Forelimb muscle (tissue), 1 donor: Measurements from ENCODE around the gene ZMAT3. TPM values are rescaled to one million over a fixed set of nuclear protein-coding genes. Genes with fewer than 3 reads are reported as not detected.
"Not testable (repeated sequence)": the region's sequence is repeated elsewhere in the genome, so short reads cannot be mapped to it uniquely, and the experiment has no call there.

Experiments used
- DNase-seq: peaks from one replicate; pipeline ENCODE4 v3.0.0-alpha.2; 2013; ENCODE audit warnings: low read depth
- polyA plus RNA-seq: library from polyadenylated mRNA; unstranded; fragments of 120-200 nt; gene quantifications from one replicate; pipeline ENCODE4 v1.2.1, GENCODE V29; 2013; ENCODE audit not compliant: insufficient read length

Gene ZMAT3
- polyA plus RNA-seq = 5.7 TPM

DNA sequence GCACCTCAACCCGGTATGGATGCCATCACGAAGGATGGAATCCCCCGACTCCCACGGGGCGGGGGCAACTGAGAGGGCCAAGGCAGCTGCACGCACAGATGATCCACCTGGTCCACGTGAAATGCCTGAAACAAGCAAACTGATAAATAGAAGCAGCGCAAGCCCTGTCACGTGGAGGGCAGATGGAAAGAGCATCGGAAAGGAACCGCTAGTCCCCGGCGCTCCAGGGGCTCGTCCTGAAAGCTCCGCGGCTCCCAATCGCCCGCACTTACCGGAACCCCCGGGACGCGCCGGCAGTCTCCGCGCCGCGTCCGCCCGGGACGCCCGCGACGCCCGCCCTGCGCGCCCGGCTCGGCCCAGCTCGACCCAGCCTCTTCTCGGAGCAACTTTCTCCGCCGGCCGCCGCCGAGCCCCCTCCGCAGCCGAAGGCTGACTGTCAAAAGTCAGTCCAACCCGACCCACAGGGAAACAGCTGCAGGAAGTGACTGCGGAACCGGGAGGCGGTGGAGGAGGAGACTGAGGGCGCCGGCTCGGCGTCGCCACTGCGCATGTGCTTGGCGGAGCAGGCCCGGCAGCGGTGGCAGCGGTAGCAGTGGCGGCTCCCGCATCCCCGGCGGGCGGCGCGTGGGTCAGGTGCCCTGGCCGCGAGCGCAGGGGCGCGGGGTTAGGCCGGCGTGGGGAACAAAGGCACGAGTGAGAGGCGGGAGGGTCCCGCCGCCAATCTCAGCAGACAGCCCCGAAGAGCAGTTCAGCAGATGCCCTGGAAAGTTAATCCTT is at the start of gene ZMAT3:
Gene ZMAT3 (minus strand): TSS at position 487 of the 777 bp plus-strand sequence. CDS start 4,057 bp downstream, outside the sequence.
- peak; percentile 70 for DNase-seq

DNA sequence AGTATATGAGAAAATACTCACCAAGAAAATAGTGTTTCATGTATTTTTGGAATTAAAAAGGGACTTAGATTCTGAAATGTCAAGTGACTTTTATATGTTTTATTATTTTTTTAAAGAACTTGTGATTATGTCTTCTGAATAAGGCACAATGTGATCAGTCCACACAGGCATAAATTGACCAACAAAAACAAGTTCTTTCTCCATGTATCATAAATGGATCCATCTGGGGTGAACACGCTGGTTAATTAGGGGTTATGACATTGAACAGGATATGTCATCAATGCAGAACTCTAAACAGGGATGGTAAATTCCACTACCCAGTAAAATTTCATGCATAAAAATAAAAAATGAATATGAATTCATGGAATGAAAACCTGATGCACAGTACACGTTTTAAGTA is 45.2 kb upstream of the ZMAT3 start:
- DNase-seq = no peak

- DNase-seq = not testable (repeated sequence)
These were observed 43.8 kb upstream of the ZMAT3 start for GRCh38 chr3:179115444-179115843.

DNA sequence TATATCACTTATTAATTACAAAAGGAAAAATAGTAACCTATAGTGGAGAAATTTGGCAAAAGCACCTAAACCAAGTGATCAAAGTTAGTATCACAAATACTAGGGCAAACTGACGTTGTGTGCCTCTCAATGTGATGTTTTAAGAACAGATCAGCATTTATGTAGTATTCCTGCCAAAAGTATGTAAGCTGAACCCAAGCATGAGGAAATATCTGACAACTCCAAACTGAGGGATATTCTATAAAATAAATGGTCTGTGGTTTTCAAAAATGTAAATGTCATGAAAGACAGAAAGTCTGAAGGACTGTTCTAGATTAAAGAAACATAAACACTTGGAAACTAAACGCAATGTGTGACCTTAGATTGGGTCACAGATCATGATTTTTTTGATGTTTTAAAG is 42.3 kb upstream of the ZMAT3 start:
- DNase-seq = no peak

DNA sequence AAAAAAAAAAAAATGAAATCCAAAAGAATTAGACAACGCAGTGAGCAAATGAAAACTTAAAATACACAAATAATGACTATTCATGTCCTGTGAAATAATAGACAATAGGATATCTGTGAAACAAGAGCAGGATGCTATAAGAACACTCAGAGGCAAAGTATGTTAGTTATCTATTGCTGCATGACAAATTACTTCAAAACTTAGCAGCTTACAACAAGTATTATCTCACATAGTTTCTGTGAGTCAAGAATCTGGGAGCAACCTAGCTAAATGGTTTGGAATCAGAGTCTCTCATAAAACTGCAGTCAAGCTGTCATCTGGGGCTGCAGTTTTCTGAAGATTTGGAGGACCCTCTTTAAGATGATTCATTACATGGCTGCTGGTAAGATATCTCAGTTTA is 36.5 kb upstream of the ZMAT3 start:
- DNase-seq = no peak

DNA sequence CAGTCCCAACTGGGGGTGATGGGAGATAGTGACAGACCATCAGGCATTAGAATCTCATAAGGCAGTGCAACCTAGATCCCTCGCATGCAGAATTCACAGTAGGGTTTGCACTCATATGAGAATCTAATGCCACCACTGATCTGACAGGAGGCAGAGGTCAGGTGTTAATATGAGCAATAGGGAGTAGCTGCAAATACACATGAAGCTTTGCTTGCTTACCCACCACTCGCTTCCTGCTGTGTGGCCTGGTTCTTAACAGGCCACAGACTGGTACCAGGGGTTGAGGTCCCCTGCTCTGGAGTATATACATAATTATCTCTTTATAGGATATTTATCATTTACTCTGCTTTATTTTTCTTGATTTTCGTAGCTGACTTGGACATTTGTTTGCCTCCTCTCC is 36.0 kb upstream of the ZMAT3 start:
- DNase-seq = no peak

GRCh38 chr3:179105881-179106280 is 34.3 kb upstream of the ZMAT3 start:
- DNase-seq = no peak

- DNase-seq = no peak
These were observed 29.0 kb upstream of the ZMAT3 start for GRCh38 chr3:179100652-179101051.

GRCh38 chr3:179098388-179099077 is 26.9 kb upstream of the ZMAT3 start:
- DNase-seq = no peak

GRCh38 chr3:179093807-179094206 is 22.2 kb upstream of the ZMAT3 start:
- DNase-seq = no peak

DNA sequence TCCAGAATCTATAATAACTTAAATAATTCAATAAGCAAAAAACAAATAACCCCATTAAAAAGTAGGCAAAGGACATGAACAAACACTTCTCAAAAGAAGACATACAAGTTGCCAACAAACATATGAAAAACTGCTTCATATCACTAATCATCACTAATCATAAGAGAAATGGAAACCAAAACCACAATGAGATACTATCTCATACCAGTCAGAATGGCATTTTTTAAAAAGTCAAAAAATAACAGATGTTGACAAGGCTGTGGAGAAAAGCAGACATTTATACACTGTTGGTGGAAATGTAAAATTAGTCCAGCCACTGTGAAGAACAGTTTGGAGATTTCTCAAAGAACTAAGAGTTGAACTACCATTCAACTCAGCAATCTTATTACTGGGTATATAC is 19.5 kb upstream of the ZMAT3 start:
- no peak for DNase-seq

- no peak for DNase-seq
These were observed 16.7 kb upstream of the ZMAT3 start for GRCh38 chr3:179088306-179088705.

- DNase-seq = no peak
These were observed 12.4 kb upstream of the ZMAT3 start for GRCh38 chr3:179083977-179084376.

GRCh38 chr3:179082416-179082815 is 10.8 kb upstream of the ZMAT3 start:
- no peak for DNase-seq

DNA sequence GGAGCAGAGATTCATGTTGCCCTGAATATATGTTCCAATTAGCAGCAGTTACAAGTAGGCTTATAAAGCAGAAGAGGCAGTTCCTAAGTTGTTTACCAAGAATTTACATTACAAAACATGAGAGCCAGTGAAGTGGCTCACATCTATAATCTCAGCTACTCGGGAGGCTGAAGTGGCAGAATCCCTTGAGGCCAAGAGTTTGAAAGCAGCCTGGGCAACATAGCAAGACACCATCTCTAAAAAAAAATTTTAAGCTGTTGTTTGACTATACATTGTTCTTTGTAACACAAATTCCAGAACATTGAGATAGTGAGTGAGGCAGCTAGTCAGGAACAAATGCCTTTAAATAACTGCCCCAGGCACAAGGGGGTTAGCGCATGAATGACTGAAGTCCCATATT is 10.3 kb upstream of the ZMAT3 start:
- DNase-seq = no peak

- DNase-seq = no peak
These were observed 7.9 kb upstream of the ZMAT3 start for GRCh38 chr3:179079537-179079936.

GRCh38 chr3:179076243-179077027 is 4.8 kb upstream of the ZMAT3 start:
- no peak for DNase-seq

DNA sequence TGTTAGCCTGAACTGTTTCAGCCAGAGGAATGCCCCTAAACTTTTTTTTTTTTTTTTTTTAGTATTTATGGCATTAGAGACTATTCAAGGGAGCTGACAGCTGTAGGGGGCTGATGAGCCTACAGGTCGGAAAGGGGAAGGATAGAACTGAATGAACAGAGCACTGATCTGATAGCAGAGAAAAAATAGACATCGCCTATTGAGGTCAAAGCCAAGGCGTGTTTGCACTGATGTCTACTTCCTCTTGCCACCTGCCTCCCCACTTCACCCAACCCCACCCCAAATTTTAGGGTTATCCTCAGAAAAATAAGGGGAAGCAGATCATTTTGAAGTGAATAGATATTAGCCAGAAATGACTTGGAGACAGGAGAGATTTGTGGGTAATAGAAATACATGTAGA is 3.0 kb upstream of the ZMAT3 start:
- DNase-seq = no peak

- no peak for DNase-seq
These were observed 2.2 kb upstream of the ZMAT3 start for GRCh38 chr3:179073816-179074215.

DNA sequence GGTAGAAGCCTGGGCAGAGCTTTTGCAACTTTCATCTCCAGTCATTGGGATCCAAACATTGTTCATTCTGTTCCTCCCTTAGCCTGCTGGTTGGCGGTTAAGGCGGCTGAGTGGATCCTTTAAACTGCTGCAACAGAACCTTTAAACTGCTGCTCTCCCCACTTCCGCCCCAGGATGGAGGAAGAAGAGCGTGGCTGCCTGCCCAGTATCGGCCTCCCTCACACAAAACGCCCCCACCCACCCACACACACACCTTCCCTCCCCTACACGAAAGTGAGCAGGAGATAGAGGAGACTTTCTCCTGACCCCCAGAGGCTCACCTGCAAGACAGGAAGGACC is 460 bp upstream of the ZMAT3 start:
- DNase-seq = no peak

GRCh38 chr3:179071027-179071322 is 634 bp downstream of the ZMAT3 start:
- no peak for DNase-seq

- DNase-seq = no peak
These were observed 1.7 kb downstream of the ZMAT3 start for GRCh38 chr3:179069762-179070390.
